Stimulated activated effector memory CD8-positive, alpha-beta T cell treated with anti-CD3 and anti-CD28 coated beads, Interleukin-12 subunit alpha, Interleukin-12 subunit beta, amount 100 ng/mL, for 72 hours (primary cell): Measurements from ENCODE around the gene RBM20.
A peak's percentile ranks its signal among the peaks of the same experiment; 100 is the strongest.

Experiments used
- ATAC-seq: fragments of 150-1000 bp; cut with Tn5 transposase; 2 replicates; pipeline ENCODE4 v1.10.0; 2021
- DNase-seq, 2 donors: peaks; one replicate each; pipeline ENCODE4 v3.0.0; 2021 to 2022; ENCODE audit warnings: low spot score in 2 of 2
- H3K27ac Mint-ChIP-seq: one replicate; pipeline ENCODE4 v1.8.0; 2022; ENCODE audit warnings: mild to moderate bottlenecking, mixed read lengths
- H3K36me3 Mint-ChIP-seq: one replicate; pipeline ENCODE4 v1.8.0; 2022; ENCODE audit warnings: mild to moderate bottlenecking, mixed read lengths
- H3K4me1 Mint-ChIP-seq: one replicate; pipeline ENCODE4 v1.8.0; 2022; ENCODE audit warnings: mixed read lengths
- H3K4me3 Mint-ChIP-seq: one replicate; pipeline ENCODE4 v1.8.0; 2022; ENCODE audit warnings: mild to moderate bottlenecking, mixed read lengths
- H3K9me3 Mint-ChIP-seq: one replicate; pipeline ENCODE4 v1.8.0; 2022; ENCODE audit warnings: mixed read lengths

RBM20 gene

GRCh38 chr10:110775020-110775375 lies 130.9 kb downstream of the RBM20 start:
- H3K9me3 Mint-ChIP-seq = no peaks in the 10 kb centered on the region
- H3K36me3 Mint-ChIP-seq = peaks cover 7% of the 10 kb centered on the region
- H3K4me3 Mint-ChIP-seq = peak overlapping the region; percentile 44
- peak overlapping the region; percentile 92 for H3K27ac Mint-ChIP-seq
- DNase-seq (no peak), ATAC-seq (no peak)
- H3K4me1 Mint-ChIP-seq = peaks cover 16% of the 10 kb centered on the region

GRCh38 chr10:110775406-110775805 lies 131.3 kb downstream of the RBM20 start:
- peak overlapping the region; percentile 44 for H3K4me3 Mint-ChIP-seq
- DNase-seq = no peak

GRCh38 chr10:110777017-110777416 lies 132.9 kb downstream of the RBM20 start:
- DNase-seq (no peak), ATAC-seq (no peak)
- Mint-ChIP-seq H3K4me1 (peaks cover 16% of the 10 kb centered on the region), H3K27ac (no peak overlapping the region), H3K9me3 (no peaks in the 10 kb centered on the region), H3K36me3 (peaks cover 7% of the 10 kb centered on the region), H3K4me3 (no peak overlapping the region)

More at GRCh38 chr10:110775406-110775805, 131.3 kb downstream of the RBM20 start:
- H3K4me1 Mint-ChIP-seq = peaks cover 16% of the 10 kb centered on the region
- H3K36me3 Mint-ChIP-seq = peaks cover 7% of the 10 kb centered on the region
- H3K9me3 Mint-ChIP-seq = no peaks in the 10 kb centered on the region
- ATAC-seq = no peak
- no peak overlapping the region for H3K27ac Mint-ChIP-seq

GRCh38 chr10:110777661-110778060 lies 133.5 kb downstream of the RBM20 start:
- no peaks in the 10 kb centered on the region for H3K9me3 Mint-ChIP-seq
- H3K27ac Mint-ChIP-seq = no peak overlapping the region
- peaks cover 18% of the 10 kb centered on the region for H3K4me1 Mint-ChIP-seq
- peaks cover 7% of the 10 kb centered on the region for H3K36me3 Mint-ChIP-seq
- DNase-seq (no peak), ATAC-seq (no peak)
- no peak overlapping the region for H3K4me3 Mint-ChIP-seq

GRCh38 chr10:110778211-110778610 lies 134.1 kb downstream of the RBM20 start:
- Mint-ChIP-seq H3K27ac (no peak overlapping the region), H3K36me3 (peaks cover 7% of the 10 kb centered on the region), H3K4me1 (peaks cover 24% of the 10 kb centered on the region), H3K4me3 (no peak overlapping the region), H3K9me3 (no peaks in the 10 kb centered on the region)
- DNase-seq = no peak
- ATAC-seq = no peak

- peaks cover 31% of the 10 kb centered on the region for H3K4me1 Mint-ChIP-seq
- no peak overlapping the region for H3K27ac Mint-ChIP-seq
- no peak for DNase-seq
- ATAC-seq = peak; percentile 45
- H3K9me3 Mint-ChIP-seq = no peaks in the 10 kb centered on the region
- H3K4me3 Mint-ChIP-seq = no peak overlapping the region
- H3K36me3 Mint-ChIP-seq = peaks cover 3% of the 10 kb centered on the region
Measured at GRCh38 chr10:110779489-110779888, 135.4 kb downstream of the RBM20 start.

- DNase-seq = no peak
- no peak overlapping the region for H3K27ac Mint-ChIP-seq
- H3K4me3 Mint-ChIP-seq = no peak overlapping the region
- no peaks in the 10 kb centered on the region for H3K36me3 Mint-ChIP-seq
- peaks cover 19% of the 10 kb centered on the region for H3K4me1 Mint-ChIP-seq
- no peaks in the 10 kb centered on the region for H3K9me3 Mint-ChIP-seq
- no peak for ATAC-seq
Measured at GRCh38 chr10:110780704-110781103, 136.6 kb downstream of the RBM20 start.

GRCh38 chr10:110781139-110781538 lies 137.0 kb downstream of the RBM20 start:
- Mint-ChIP-seq H3K27ac (no peak overlapping the region), H3K4me1 (peaks cover 22% of the 10 kb centered on the region), H3K4me3 (no peak overlapping the region), H3K9me3 (no peaks in the 10 kb centered on the region), H3K36me3 (no peaks in the 10 kb centered on the region)
- DNase-seq (no peak), ATAC-seq (no peak)

- Mint-ChIP-seq H3K4me1 (peaks cover 27% of the 10 kb centered on the region), H3K36me3 (no peaks in the 10 kb centered on the region), H3K27ac (peak overlapping the region; percentile 48), H3K9me3 (no peaks in the 10 kb centered on the region), H3K4me3 (no peak overlapping the region)
- DNase-seq = no peak
- no peak for ATAC-seq
Measured at GRCh38 chr10:110782616-110783015, 138.5 kb downstream of the RBM20 start.

- Mint-ChIP-seq H3K4me1 (peaks cover 27% of the 10 kb centered on the region), H3K27ac (peak overlapping the region; percentile 48), H3K36me3 (no peaks in the 10 kb centered on the region), H3K9me3 (no peaks in the 10 kb centered on the region), H3K4me3 (no peak overlapping the region)
- DNase-seq = peak; percentile 19 to 65
- peak; percentile 65 for ATAC-seq
Measured at GRCh38 chr10:110783509-110784107, 139.5 kb downstream of the RBM20 start.

GRCh38 chr10:110784198-110784597 lies 140.1 kb downstream of the RBM20 start:
- Mint-ChIP-seq H3K4me3 (no peak overlapping the region), H3K27ac (peak overlapping the region; percentile 48), H3K9me3 (no peaks in the 10 kb centered on the region), H3K36me3 (no peaks in the 10 kb centered on the region), H3K4me1 (peaks cover 27% of the 10 kb centered on the region)
- no peak for ATAC-seq
- DNase-seq = no peak

- H3K4me3 Mint-ChIP-seq = no peak overlapping the region
- peaks cover 27% of the 10 kb centered on the region for H3K4me1 Mint-ChIP-seq
- H3K9me3 Mint-ChIP-seq = no peaks in the 10 kb centered on the region
- ATAC-seq (peak; percentile 40), DNase-seq (no peak)
- peak overlapping the region; percentile 72 for H3K27ac Mint-ChIP-seq
- H3K36me3 Mint-ChIP-seq = no peaks in the 10 kb centered on the region
Measured at GRCh38 chr10:110786172-110786571, 142.0 kb downstream of the RBM20 start.

- DNase-seq (no peak), ATAC-seq (no peak)
- Mint-ChIP-seq H3K4me1 (peaks cover 14% of the 10 kb centered on the region), H3K27ac (no peak overlapping the region), H3K36me3 (no peaks in the 10 kb centered on the region), H3K4me3 (no peak overlapping the region), H3K9me3 (no peaks in the 10 kb centered on the region)
Measured at GRCh38 chr10:110788620-110789385, 144.7 kb downstream of the RBM20 start.

- no peak overlapping the region for H3K27ac Mint-ChIP-seq
- DNase-seq = no peak
- H3K9me3 Mint-ChIP-seq = no peaks in the 10 kb centered on the region
- H3K4me3 Mint-ChIP-seq = no peak overlapping the region
- no peak for ATAC-seq
- H3K4me1 Mint-ChIP-seq = peaks cover 9% of the 10 kb centered on the region
- H3K36me3 Mint-ChIP-seq = no peaks in the 10 kb centered on the region
Measured at GRCh38 chr10:110789604-110790433, 145.7 kb downstream of the RBM20 start.

GRCh38 chr10:110790913-110791506 lies 146.9 kb downstream of the RBM20 start:
- H3K36me3 Mint-ChIP-seq = no peaks in the 10 kb centered on the region

More at GRCh38 chr10:110790913-110791506, 146.9 kb downstream of the RBM20 start:
- Mint-ChIP-seq H3K9me3 (no peaks in the 10 kb centered on the region), H3K4me3 (no peak overlapping the region), H3K4me1 (peaks cover 6% of the 10 kb centered on the region), H3K27ac (no peak overlapping the region)
- ATAC-seq (no peak), DNase-seq (no peak)
